SKM-1 (cell line): Measurements from ENCODE around the gene DIS3L2.
"Not testable (repeated sequence)": the region's sequence is repeated elsewhere in the genome, so short reads cannot be mapped to it uniquely, and the experiment has no call there.

Source experiments
- DNase-seq: peaks from one replicate; lab custom pipeline; 2025; ENCODE audit not compliant: unreplicated experiment; lab: John Stamatoyannopoulos, UW

The DIS3L2 gene

GRCh38 chr2:231928481-231928880 is 33.0 kb upstream of the DIS3L2 start:
- no peak for DNase-seq

GRCh38 chr2:231928901-231929725 is 32.4 kb upstream of the DIS3L2 start:
- DNase-seq: no peak

GRCh38 chr2:231929961-231930592 is 31.4 kb upstream of the DIS3L2 start:
- DNase-seq: no peak

GRCh38 chr2:231930593-231931281 is 30.8 kb upstream of the DIS3L2 start:
- DNase-seq: no peak

- no peak for DNase-seq
Observed at GRCh38 chr2:231931481-231931915, 30.0 kb upstream of the DIS3L2 start.

GRCh38 chr2:231932711-231932970 is 28.9 kb upstream of the DIS3L2 start:
- DNase-seq: no peak

- no peak for DNase-seq
Observed at GRCh38 chr2:231932985-231933915, 28.3 kb upstream of the DIS3L2 start.

- DNase-seq: no peak
Observed at GRCh38 chr2:231933916-231934401, 27.6 kb upstream of the DIS3L2 start.

- DNase-seq: no peak
Observed at GRCh38 chr2:231934441-231935206, 26.9 kb upstream of the DIS3L2 start.

GRCh38 chr2:231935207-231935524 is 26.3 kb upstream of the DIS3L2 start:
- no peak for DNase-seq

- no peak for DNase-seq
Observed at GRCh38 chr2:231935815-231936214, 25.7 kb upstream of the DIS3L2 start.

GRCh38 chr2:231936491-231936890 is 25.0 kb upstream of the DIS3L2 start:
- no peak for DNase-seq

GRCh38 chr2:231937057-231937456 is 24.5 kb upstream of the DIS3L2 start:
- DNase-seq: no peak

GRCh38 chr2:231939022-231939421 is 22.5 kb upstream of the DIS3L2 start:
- no peak for DNase-seq

GRCh38 chr2:231940795-231941194 is 20.7 kb upstream of the DIS3L2 start:
- no peak for DNase-seq

- DNase-seq: no peak
Observed at GRCh38 chr2:231941673-231942072, 19.8 kb upstream of the DIS3L2 start.

- DNase-seq: no peak
Observed at GRCh38 chr2:231942180-231942579, 19.3 kb upstream of the DIS3L2 start.

- no peak for DNase-seq
Observed at GRCh38 chr2:231946241-231946814, 15.2 kb upstream of the DIS3L2 start.

- not testable (repeated sequence) for DNase-seq
Observed at GRCh38 chr2:231947112-231947511, 14.4 kb upstream of the DIS3L2 start.

GRCh38 chr2:231947694-231948093 is 13.8 kb upstream of the DIS3L2 start:
- no peak for DNase-seq
